Measurements from ENCODE around the gene TRHDE.

TRHDE gene

DNA sequence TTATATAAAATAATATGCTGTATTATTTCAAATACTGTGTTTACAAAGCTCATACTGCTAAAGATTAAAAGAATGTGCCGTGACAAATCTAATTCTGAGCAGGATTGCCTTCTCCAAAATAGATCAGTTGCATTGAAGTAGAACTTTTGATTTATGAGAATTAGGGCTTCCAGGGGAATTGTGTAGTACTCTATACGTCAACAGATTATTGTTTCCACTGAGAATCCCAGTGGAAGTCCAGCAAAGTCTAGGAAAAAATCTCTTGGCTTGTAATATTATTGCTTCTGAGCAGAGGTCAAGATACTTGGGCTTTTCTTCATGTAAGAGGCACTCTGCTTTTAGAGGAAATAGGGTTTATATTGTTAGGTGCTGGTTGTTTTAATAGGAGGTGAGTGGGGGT, 133.9 kb downstream of the TRHDE start:
- DNase-seq = no peak
- TF ChIP-seq, protein P1, sequence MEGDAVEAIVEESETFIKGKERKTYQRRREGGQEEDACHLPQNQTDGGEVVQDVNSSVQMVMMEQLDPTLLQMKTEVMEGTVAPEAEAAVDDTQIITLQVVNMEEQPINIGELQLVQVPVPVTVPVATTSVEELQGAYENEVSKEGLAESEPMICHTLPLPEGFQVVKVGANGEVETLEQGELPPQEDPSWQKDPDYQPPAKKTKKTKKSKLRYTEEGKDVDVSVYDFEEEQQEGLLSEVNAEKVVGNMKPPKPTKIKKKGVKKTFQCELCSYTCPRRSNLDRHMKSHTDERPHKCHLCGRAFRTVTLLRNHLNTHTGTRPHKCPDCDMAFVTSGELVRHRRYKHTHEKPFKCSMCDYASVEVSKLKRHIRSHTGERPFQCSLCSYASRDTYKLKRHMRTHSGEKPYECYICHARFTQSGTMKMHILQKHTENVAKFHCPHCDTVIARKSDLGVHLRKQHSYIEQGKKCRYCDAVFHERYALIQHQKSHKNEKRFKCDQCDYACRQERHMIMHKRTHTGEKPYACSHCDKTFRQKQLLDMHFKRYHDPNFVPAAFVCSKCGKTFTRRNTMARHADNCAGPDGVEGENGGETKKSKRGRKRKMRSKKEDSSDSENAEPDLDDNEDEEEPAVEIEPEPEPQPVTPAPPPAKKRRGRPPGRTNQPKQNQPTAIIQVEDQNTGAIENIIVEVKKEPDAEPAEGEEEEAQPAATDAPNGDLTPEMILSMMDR (IDR thresholded peaks at IDR 0.05) = no peak
- no peaks in the 10 kb centered on the region for H3K27me3 Mint-ChIP-seq (ENCODE audit: low read depth, poor library complexity)

DNA sequence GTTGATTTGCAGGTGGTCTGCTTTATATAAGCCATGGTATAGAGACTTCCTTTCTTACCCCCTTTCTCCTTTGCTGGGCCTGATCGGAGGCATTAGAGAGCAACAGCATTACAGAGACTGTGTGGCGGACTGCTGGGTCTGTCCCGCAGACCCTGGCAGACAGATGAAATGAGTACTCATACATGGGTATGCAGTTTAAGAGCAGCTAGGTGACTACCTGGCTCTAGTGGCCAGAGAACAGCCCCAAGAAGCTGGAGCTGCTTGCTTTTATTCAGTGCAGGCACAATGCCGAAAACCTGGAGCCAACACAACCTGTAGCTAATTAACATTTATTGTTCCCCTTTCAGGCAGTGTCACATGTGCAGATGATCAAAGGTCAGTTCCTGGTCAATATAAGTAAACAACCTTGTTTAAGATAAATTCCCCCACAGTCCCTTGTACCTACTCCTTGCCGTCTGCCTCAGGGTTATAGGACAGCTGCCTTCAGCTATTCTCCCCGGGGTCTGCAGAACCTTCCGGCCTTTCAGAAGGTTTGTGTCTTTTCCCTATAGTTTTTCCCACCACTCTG, 160.0 kb downstream of the TRHDE start:
- TF ChIP-seq, protein P1 (IDR thresholded peaks at IDR 0.05) = no peak
- no peak for DNase-seq
- no peak overlapping the region for H3K27ac Mint-ChIP-seq
- no peaks in the 10 kb centered on the region for H3K36me3 Mint-ChIP-seq (ENCODE audit: low read depth)
- no peaks in the 10 kb centered on the region for H3K27me3 Mint-ChIP-seq (ENCODE audit: low read depth, poor library complexity)
- H3K4me3 Mint-ChIP-seq = no peak overlapping the region
- H3K9me3 Mint-ChIP-seq = no peaks in the 10 kb centered on the region
- H3K4me1 Mint-ChIP-seq = no peaks in the 10 kb centered on the region

More for the DNA sequence above, 133.9 kb downstream of the TRHDE start:
- peaks cover 5% of the 10 kb centered on the region for H3K4me1 Mint-ChIP-seq
- H3K4me3 Mint-ChIP-seq = no peak overlapping the region
- no peak overlapping the region for H3K27ac Mint-ChIP-seq
- no peaks in the 10 kb centered on the region for H3K36me3 Mint-ChIP-seq (ENCODE audit: low read depth)
- no peaks in the 10 kb centered on the region for H3K9me3 Mint-ChIP-seq

DNA sequence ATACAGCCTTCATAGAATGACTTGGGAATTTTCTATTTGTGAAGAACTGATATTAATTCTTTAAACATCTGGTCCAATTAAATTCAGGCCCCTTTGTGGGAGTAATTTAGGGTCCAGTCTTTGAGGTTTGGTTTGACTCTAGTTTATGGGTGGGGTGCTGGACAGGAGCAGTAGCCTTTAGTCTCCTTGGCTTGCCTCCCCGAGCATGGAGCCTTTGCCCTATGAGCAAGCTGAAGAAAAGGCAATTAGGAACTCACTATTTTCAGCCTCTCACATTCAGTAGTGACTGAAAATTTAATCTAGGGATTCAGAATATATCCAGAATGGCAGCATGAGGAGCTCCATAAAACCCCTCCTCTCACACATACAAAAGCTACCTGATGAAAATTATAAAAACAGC, 161.1 kb downstream of the TRHDE start:
- Mint-ChIP-seq H3K9me3 (peaks cover 5% of the 10 kb centered on the region), H3K4me1 (no peaks in the 10 kb centered on the region), H3K27me3 (ENCODE audit: low read depth, poor library complexity) (no peaks in the 10 kb centered on the region), H3K4me3 (no peak overlapping the region), H3K27ac (no peak overlapping the region), H3K36me3 (ENCODE audit: low read depth) (no peaks in the 10 kb centered on the region)
- TF ChIP-seq, protein P1 (IDR thresholded peaks at IDR 0.05) = no peak
- DNase-seq = no peak

DNA sequence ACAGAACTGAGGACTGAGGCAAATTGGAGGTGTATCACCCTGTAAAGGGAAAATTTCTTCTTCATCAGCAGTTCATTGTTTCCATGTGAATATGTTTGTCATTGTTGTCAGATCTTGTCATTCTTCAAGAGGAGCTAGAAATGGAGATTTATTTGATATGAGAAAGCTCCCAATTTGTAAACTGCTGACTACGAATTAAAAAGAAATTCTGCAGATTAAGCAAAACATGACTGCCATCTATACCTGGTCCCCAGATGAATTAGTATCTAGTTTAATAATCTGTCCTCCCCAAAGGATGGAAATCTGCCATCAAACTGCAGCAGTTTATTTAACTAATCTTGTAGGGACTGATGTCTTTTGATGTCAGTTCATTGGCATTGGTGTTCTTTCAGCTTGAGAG, 162.8 kb downstream of the TRHDE start:
- no peak for DNase-seq
- H3K4me3 Mint-ChIP-seq = no peak overlapping the region
- no peaks in the 10 kb centered on the region for H3K36me3 Mint-ChIP-seq (ENCODE audit: low read depth)
- no peaks in the 10 kb centered on the region for H3K27me3 Mint-ChIP-seq (ENCODE audit: low read depth, poor library complexity)
- TF ChIP-seq, protein P1 (IDR thresholded peaks at IDR 0.05) = no peak
- peaks cover 20% of the 10 kb centered on the region for H3K9me3 Mint-ChIP-seq
- no peak overlapping the region for H3K27ac Mint-ChIP-seq
- no peaks in the 10 kb centered on the region for H3K4me1 Mint-ChIP-seq

DNA sequence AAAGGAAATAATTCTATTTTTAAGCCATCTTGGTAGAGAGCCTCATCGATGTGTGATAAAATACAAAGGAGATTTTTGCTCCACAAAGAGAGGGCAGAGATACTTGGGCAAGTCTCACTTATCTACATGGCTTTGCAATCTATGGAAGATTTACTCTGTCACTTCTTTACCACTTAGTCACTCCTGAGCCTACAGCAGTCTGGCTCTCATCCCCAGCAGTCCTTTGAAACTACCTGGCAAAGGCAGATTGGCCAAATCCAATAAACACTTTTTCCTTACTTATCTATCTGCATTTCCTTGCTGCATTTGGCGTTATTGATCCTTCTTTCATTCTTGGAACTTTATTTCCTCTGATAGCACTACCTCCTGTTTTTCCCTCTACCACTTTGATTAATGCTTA, 170.0 kb downstream of the TRHDE start:
- Mint-ChIP-seq H3K36me3 (ENCODE audit: low read depth) (no peaks in the 10 kb centered on the region), H3K9me3 (peaks cover 25% of the 10 kb centered on the region), H3K4me1 (no peaks in the 10 kb centered on the region), H3K4me3 (no peak overlapping the region), H3K27ac (no peak overlapping the region), H3K27me3 (ENCODE audit: low read depth, poor library complexity) (no peaks in the 10 kb centered on the region)
- TF ChIP-seq, protein P1 (IDR thresholded peaks at IDR 0.05) = no peak
- DNase-seq = no peak

DNA sequence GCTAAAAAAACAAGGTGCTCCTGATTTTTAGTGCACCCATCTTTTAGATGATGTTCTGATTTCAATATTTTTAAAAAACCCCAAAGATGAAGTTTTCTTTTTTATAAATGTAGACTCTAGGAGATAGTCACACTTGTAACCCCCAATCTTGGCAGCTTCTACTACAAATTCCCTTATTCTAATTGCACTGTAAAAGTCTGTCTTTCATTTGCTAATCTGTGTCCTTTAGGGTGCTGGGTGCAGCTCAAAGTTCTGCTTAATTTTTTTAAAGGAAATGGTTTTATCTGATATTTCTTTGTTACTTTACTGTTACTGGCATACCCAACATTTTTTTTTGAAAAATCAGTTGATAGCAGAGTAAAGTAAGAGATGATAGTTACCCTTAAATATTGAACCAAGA, 172.0 kb downstream of the TRHDE start:
- H3K27me3 Mint-ChIP-seq (ENCODE audit: low read depth, poor library complexity) = no peaks in the 10 kb centered on the region

More for the DNA sequence above, 172.0 kb downstream of the TRHDE start:
- no peak overlapping the region for H3K27ac Mint-ChIP-seq
- peaks cover 14% of the 10 kb centered on the region for H3K9me3 Mint-ChIP-seq
- no peaks in the 10 kb centered on the region for H3K36me3 Mint-ChIP-seq (ENCODE audit: low read depth)
- no peaks in the 10 kb centered on the region for H3K4me1 Mint-ChIP-seq
- TF ChIP-seq, protein P1 (IDR thresholded peaks at IDR 0.05) = no peak
- no peak for DNase-seq
- H3K4me3 Mint-ChIP-seq = no peak overlapping the region

All from nephron progenitor cell (in vitro differentiated cells).